ENCODE data around the gene GAP43. TPM values are rescaled to one million over a fixed set of nuclear protein-coding genes. Genes with fewer than 3 reads are reported as not detected.
A peak's percentile ranks its signal among the peaks of the same experiment; 100 is the strongest.

Gene GAP43
- total and polyA plus RNA-seq, 12 donors: 0.32 to 23.2 (median 0.74) TPM; not detected in 3

DNA sequence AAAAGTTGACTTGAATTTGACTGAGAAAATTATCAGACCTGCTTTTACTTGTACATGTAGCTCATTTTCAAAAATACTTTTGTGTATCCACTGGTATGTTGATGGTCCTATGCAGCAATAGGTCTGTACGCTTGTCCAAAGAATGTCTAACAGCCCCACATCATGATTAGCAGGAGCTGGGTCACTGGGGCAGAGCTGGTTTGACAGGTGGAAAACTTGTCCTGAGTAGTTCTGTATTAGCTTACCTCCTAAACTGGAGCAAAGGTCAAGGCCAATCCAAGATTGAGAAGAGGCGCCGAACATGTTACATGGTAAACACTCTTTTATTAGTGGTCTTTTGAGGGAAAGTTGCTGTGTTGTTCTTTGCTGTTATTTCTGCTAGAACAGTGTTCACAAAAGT lies 50.6 kb downstream of the GAP43 start:
- Histone ChIP-seq H3K27me3 (no peaks in the 10 kb centered on the region), H3K4me1 (replicated peaks in 1 of 2) (no peaks in the 10 kb centered on the region), H3K27ac (no peak overlapping the region), H3K36me3 (replicated peaks in 1 of 2) (no peaks in the 10 kb centered on the region), H3K9me3 (replicated peaks in 1 of 3) (no peaks in the 10 kb centered on the region), H3K4me3 (no peak overlapping the region)
- TF ChIP-seq POLR2A (IDR thresholded peaks at IDR 0.05): no peak
- TF ChIP-seq, protein P1, sequence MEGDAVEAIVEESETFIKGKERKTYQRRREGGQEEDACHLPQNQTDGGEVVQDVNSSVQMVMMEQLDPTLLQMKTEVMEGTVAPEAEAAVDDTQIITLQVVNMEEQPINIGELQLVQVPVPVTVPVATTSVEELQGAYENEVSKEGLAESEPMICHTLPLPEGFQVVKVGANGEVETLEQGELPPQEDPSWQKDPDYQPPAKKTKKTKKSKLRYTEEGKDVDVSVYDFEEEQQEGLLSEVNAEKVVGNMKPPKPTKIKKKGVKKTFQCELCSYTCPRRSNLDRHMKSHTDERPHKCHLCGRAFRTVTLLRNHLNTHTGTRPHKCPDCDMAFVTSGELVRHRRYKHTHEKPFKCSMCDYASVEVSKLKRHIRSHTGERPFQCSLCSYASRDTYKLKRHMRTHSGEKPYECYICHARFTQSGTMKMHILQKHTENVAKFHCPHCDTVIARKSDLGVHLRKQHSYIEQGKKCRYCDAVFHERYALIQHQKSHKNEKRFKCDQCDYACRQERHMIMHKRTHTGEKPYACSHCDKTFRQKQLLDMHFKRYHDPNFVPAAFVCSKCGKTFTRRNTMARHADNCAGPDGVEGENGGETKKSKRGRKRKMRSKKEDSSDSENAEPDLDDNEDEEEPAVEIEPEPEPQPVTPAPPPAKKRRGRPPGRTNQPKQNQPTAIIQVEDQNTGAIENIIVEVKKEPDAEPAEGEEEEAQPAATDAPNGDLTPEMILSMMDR (IDR thresholded peaks at IDR 0.05): no peak
- intact Hi-C loops (cut with DNase I): no loop called here
- no peak for DNase-seq
- WGBS, 4 donors: 89 to 100% (median 92%) methylated on average over 3 of the region's 3 CpGs

DNA sequence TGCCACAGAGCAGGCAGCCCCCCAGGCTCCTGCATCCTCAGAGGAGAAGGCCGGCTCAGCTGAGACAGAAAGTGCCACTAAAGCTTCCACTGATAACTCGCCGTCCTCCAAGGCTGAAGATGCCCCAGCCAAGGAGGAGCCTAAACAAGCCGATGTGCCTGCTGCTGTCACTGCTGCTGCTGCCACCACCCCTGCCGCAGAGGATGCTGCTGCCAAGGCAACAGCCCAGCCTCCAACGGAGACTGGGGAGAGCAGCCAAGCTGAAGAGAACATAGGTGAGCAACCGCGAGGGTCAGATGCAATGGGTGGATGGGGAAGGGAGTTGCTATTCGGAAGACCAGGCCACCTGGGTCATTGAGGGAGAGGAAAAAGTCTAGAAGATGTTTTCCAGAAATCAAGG lies 53.0 kb downstream of the GAP43 start:
- 87 to 96% (median 89%) methylated on average over 4 to 9 of the region's 9 CpGs for WGBS, 4 donors
- Histone ChIP-seq H3K4me1 (replicated peaks in 1 of 2) (peaks cover 0 to 5% of the 10 kb centered on the region in 2 donors), H3K27ac (no peak overlapping the region), H3K36me3 (replicated peaks in 1 of 2) (no peaks in the 10 kb centered on the region), H3K27me3 (no peaks in the 10 kb centered on the region), H3K4me3 (no peak overlapping the region), H3K9me3 (replicated peaks in 1 of 3) (no peaks in the 10 kb centered on the region)
- intact Hi-C loops (cut with DNase I): no loop called here
- no peak for DNase-seq
- no peak for TF ChIP-seq POLR2A (IDR thresholded peaks at IDR 0.05)
- TF ChIP-seq, protein P1 (IDR thresholded peaks at IDR 0.05): no peak

DNA sequence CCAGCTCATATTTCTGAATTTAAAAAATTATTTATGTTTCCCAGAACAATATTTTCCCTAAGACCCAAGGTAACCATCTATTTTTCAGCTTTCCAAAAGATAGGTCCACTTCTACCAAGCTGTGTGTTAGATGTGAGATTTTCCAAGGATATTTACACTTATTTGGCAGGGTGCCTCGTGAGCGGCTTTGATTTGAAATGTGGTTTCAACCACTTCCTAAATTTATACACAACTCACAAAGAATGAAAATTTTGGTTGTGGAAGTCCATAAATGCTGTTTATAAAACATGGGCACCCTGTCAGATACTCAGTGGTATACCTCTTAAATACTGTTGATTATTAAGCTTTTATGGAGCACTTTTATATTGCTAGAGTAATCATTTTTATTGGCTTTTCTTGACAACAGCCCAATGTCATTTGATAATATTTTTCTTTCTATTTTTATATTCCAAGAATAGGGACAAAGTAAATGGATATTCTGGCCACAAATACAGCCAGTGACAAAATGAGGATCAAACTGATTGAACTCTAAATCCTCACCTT lies 57.6 kb downstream of the GAP43 start:
- peak in 1 of 7 donors; percentile 18 for DNase-seq
- H3K4me3 ChIP-seq: no peak overlapping the region
- no peak for TF ChIP-seq POLR2A (IDR thresholded peaks at IDR 0.05)
- no peaks in the 10 kb centered on the region for H3K36me3 ChIP-seq (replicated peaks in 1 of 2)
- no peak overlapping the region for H3K27ac ChIP-seq
- intact Hi-C loops (cut with DNase I): no loop called here
- 21 to 49% (median 27%) methylated on average over 2 of the region's 2 CpGs for WGBS, 4 donors
- H3K4me1 ChIP-seq (replicated peaks in 1 of 2): peaks cover 0 to 5% of the 10 kb centered on the region in 2 donors
- H3K9me3 ChIP-seq (replicated peaks in 1 of 3): no peaks in the 10 kb centered on the region
- H3K27me3 ChIP-seq: no peaks in the 10 kb centered on the region

DNA sequence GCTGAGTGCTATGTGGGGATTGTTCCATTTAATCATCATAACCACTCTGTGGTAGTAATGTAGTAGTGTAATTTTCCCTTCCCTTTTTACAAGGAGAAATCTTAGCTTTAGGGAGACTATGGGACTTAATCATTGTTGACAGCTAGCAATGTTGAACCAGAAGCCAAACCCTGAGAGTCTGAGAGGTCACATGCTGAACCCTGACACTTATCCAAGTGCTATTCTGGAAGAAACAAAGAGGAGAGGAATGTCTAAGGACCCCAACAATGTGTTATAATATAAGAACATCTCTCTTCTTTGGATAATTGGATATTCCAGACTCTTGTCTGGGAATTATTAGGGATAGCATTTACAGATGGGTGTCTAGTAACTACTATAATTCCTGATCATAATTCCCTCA lies 58.4 kb downstream of the GAP43 start:
- peaks cover 0 to 5% of the 10 kb centered on the region in 2 donors for H3K4me1 ChIP-seq (replicated peaks in 1 of 2)
- H3K9me3 ChIP-seq (replicated peaks in 1 of 3): no peaks in the 10 kb centered on the region
- no peaks in the 10 kb centered on the region for H3K27me3 ChIP-seq
- H3K4me3 ChIP-seq: no peak overlapping the region
- no peak overlapping the region for H3K27ac ChIP-seq
- DNase-seq: no peak
- no peaks in the 10 kb centered on the region for H3K36me3 ChIP-seq (replicated peaks in 1 of 2)
- TF ChIP-seq POLR2A (IDR thresholded peaks at IDR 0.05): no peak
- TF ChIP-seq, protein P1 (IDR thresholded peaks at IDR 0.05): no peak
- intact Hi-C loops (cut with DNase I): no loop called here

DNA sequence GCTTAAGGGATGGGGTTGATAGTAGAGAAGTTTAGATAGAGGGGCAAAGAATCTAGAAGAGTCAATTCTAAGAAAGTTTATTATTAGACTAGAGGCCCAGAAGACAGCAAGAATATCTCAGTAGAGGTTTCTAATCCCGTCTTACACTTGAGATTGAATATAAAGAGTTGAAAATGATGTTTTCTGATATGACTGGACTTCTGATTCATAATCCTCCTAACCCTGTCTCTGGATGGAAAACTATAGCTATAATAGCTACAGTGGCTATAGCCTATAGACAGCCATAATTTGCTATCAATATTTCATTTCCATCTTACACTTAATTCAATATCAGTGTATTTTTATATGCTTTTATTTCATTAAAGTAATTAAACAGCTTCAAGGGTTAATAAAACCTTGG lies 60.0 kb downstream of the GAP43 start:
- peaks cover 0 to 5% of the 10 kb centered on the region in 2 donors for H3K4me1 ChIP-seq (replicated peaks in 1 of 2)
- H3K27me3 ChIP-seq: no peaks in the 10 kb centered on the region
- no peaks in the 10 kb centered on the region for H3K9me3 ChIP-seq (replicated peaks in 1 of 3)
- intact Hi-C loops (cut with DNase I): no loop called here
- TF ChIP-seq POLR2A (IDR thresholded peaks at IDR 0.05): no peak
- TF ChIP-seq, protein P1 (IDR thresholded peaks at IDR 0.05): no peak
- H3K27ac ChIP-seq: no peak overlapping the region
- DNase-seq: no peak
- no peak overlapping the region for H3K4me3 ChIP-seq
- no peaks in the 10 kb centered on the region for H3K36me3 ChIP-seq (replicated peaks in 1 of 2)
- WGBS, 4 donors: 73 to 95% (median 82%) methylated on average over 1 of the region's 1 CpG

Measured in adrenal gland (tissue), 12 donors.